ENCODE results near the gene PUS1.

The PUS1 gene

GRCh38 chr12:131987552-131987951 lies 58.5 kb downstream of the PUS1 start:
- no peak overlapping the region for H3K4me3 ChIP-seq (ENCODE audit: low read depth, low read length)
- TF ChIP-seq CTCF (IDR thresholded peaks at IDR 0.05; ENCODE audit: low read depth, low read length), result no peak

GRCh38 chr12:131988054-131988796 lies 59.1 kb downstream of the PUS1 start:
- H3K4me3 ChIP-seq (ENCODE audit: low read depth, low read length), result no peak overlapping the region
- TF ChIP-seq CTCF (IDR thresholded peaks at IDR 0.05; ENCODE audit: low read depth, low read length), result no peak

DNA sequence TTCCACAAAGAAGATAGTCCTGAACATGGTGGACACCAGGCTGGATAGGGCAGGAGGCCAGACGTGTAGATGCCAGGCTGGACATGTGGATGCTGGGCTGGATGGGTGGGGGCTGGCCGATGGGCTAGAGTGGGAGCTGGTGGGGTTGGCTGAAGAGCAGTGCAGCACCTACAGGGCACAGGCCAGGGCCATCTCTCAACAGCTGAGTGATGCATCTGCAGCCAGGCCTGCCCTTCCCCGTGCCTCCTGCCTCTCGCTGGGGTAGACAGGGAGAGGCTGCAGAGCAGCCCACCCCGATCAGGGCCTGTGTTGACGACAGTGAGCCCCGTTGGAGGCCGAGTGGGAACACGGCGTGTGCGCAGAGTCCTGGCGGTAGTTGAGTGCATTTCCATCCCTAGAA lies 59.9 kb downstream of the PUS1 start:
- TF ChIP-seq CTCF (IDR thresholded peaks at IDR 0.05; ENCODE audit: low read depth, low read length), result no peak
- no peak overlapping the region for H3K4me3 ChIP-seq (ENCODE audit: low read depth, low read length)

GRCh38 chr12:131990066-131990979 lies 61.2 kb downstream of the PUS1 start:
- no peak overlapping the region for H3K4me3 ChIP-seq (ENCODE audit: low read depth, low read length)
- no peak for TF ChIP-seq CTCF (IDR thresholded peaks at IDR 0.05; ENCODE audit: low read depth, low read length)

DNA sequence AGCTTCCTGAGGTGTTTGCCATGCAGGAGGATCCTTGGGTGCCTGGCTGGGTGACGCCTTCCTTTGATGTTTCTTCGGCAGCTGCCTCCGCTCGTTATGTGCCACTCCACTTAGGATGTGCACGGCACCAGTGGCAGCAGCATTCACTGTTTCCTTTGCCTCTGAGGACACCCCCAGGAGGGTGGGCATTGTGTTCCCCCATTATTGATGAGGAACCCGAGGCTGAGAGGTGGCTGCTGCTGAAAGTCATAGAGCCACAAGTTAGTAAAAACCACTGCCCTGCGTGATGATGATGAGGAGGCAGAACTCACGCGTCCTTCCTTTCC lies 61.9 kb downstream of the PUS1 start:
- H3K4me3 ChIP-seq (ENCODE audit: low read depth, low read length), result no peak overlapping the region
- no peak for TF ChIP-seq CTCF (IDR thresholded peaks at IDR 0.05; ENCODE audit: low read depth, low read length)

DNA sequence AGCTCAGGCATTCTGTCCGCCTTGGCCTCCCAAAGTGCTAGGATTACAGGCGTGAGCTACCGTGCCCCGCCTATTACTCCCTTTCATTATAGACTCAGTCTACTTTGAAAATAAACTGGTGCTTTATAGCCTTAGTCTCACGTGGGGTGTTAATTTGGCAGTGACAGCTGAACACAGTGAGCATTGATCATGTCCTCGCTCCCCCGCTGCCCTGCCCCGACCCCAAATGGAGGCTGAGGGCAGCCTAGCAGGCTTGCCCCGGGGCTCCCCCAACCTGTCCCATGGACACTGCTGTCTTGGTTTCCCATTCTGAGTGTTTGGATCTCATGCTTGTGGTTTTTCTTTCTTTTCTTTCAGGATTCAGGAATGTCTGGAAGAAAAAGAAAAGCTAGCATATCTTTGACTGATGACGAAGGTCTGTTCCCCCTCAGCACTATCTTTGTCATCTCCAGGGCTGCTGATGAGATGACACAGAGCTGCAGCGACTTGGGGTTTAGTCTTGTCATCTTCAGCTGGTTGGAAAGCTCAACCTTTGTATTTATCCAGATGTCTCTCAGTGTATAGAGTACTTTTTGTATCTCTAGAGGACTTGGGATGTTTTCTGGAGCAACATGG lies 62.8 kb downstream of the PUS1 start:
- no peak for TF ChIP-seq CTCF (IDR thresholded peaks at IDR 0.05; ENCODE audit: low read depth, low read length)
- H3K4me3 ChIP-seq (ENCODE audit: low read depth, low read length), result no peak overlapping the region

DNA sequence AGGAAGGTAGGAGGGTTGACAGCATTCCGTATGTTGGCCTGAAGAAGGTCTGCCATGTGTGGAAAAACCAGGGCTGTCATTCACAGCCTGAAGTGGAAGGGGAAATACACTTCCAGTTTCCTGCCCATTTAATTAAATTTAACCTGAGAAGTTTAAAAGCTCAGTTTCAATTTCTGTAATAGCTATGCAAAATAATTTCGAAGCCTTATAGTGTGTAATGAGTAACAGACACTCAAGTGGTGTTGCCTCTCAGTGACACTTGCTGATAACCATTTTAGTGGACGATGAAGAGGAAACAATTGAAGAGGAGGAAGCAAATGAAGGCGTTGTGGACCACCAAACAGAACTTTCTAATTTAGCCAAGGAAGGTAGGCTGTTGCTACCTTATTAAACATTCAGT lies 65.5 kb downstream of the PUS1 start:
- H3K4me3 ChIP-seq (ENCODE audit: low read depth, low read length), result no peak overlapping the region
- TF ChIP-seq CTCF (IDR thresholded peaks at IDR 0.05; ENCODE audit: low read depth, low read length), result no peak
